GM21529 (cell line): ENCODE data around the gene FAM217A.

ENCODE experiments used
- ATAC-seq: cut with Tn5 transposase; IDR thresholded peaks from one replicate; pipeline ENCODE4 v1.9.1; 2021; ENCODE audit not compliant: unreplicated experiment

Gene FAM217A

DNA sequence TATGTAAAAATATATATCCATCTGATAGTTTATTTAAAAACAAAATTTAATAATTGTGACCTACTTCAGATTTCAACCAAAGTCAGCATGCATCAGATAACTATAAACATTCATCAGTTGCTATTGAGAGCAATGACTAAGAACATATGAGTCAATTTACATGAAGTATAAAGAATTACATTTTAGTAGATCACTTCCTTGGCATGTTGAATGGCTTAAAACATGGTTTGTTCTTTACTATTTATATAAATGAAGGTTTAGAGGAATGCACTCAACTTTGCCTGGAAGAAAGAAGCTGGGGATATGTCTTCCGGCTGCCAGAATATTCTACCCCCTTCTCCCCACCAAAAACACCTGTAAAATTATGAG lies 6.4 kb upstream of the FAM217A start:
- no peak for ATAC-seq

- ATAC-seq = no peak
Observed at GRCh38 chr6:4084444-4085331, 5.8 kb upstream of the FAM217A start.

DNA sequence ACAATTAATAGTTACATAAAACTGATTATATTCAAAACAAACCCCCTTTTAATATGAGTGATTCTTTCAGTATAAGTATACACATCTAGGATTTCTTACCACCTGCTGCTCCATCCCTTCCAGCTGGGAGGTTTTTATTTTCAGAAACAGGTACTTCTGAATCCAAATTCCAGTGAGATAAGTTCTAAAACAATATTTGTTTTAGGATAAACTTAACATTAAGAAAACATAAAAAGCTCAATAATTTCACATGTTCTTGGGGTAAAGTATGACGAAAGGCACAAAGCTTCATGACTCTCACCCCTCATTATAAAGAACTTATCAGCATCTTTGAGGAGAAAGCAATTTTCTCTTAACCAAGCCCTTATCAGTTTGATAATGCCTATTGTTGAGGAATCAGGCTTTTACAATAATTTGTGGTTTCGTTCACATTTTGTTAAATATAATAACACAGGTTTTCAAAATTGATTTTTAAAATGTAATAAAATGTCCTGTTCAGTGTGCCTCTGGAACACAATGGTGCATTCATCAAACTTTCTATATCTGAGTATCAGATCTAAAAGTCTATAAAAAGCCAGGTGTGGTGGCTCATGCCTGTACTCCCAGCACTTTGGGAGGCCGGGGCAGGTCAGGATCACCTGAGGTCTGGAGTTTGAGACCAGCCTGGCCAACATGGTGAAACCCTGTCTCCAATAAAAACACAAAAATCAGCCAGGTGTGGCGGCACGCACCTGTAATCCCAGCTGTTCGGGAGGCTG lies 4.3 kb downstream of the FAM217A start:
- ATAC-seq = no peak

- no peak for ATAC-seq
Observed at GRCh38 chr6:4071330-4071729, 7.6 kb downstream of the FAM217A start.

DNA sequence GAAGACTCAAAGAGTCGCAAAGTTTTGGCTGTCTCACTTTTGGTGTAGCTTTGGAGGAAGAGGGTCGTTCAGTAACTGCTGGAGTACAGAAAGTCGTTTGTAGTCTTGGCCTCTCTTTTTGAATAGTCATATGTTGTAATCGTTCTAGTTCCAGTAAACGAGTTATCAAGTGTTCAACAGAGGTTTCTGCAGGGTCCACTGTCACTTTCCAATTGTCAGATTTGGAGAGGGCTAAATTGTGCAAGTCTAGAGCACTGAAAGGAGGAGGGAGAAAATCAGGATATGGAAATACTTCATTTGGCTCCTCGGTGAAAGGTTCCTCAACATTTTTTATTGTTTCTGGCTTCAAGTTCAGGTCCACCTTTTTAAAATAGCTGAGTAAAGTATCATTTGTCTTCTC lies 9.7 kb downstream of the FAM217A start:
- ATAC-seq = no peak

- ATAC-seq = no peak
Observed at GRCh38 chr6:4067673-4068072, 11.3 kb downstream of the FAM217A start.

DNA sequence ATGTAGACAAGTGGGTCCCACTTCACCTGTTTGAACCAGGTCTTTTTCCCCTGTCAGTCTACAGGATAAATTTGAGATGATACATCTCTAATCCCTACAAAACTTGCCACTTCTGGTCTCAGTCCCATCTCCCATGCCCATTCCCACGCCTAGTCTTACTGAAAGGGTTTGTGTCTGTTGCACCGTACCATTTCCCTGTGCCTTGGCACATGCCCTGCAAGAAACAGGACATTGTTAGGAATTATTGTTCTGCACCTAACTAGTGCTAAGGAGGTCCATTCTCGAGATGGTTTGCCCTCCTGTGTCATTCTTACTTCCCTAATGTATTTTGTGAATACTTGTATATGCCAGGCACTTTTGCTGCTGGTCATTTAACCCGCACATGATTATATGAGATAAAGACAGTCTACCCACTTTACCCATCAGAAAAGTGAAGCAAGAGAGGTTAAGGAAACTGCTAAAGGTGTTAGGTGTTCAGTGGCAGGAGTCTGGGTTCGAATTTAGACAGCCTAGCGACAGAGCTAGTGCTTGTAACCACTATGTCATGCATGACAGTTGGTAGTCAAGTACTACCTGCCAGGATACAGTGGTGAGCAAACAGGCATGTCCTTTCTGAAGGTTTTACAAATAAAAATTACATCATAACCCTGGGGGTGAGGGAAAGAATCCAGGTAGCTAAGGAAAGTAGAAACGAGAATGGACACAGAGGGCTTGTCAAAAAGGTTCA lies 12.7 kb downstream of the FAM217A start:
- ATAC-seq = no peak

- ATAC-seq = no peak
Observed at GRCh38 chr6:4059115-4059777, 19.7 kb downstream of the FAM217A start.

DNA sequence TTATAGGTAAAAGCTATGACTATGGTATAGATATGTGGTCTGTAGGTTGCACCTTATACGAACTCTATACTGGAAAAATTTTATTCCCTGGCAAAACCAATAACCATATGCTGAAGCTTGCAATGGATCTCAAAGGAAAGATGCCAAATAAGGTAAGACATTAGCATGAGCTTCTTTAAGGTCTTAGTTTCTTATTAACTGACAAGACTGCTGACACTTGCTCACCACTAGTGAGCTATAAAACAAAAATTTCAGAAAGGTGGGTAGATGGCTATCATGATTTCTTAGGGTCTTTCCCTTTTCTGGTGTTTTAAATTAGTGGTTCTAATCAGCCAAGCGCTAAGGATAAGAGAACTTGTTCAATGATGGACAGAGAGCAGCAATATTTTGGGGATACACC lies 21.9 kb downstream of the FAM217A start:
- no peak for ATAC-seq

DNA sequence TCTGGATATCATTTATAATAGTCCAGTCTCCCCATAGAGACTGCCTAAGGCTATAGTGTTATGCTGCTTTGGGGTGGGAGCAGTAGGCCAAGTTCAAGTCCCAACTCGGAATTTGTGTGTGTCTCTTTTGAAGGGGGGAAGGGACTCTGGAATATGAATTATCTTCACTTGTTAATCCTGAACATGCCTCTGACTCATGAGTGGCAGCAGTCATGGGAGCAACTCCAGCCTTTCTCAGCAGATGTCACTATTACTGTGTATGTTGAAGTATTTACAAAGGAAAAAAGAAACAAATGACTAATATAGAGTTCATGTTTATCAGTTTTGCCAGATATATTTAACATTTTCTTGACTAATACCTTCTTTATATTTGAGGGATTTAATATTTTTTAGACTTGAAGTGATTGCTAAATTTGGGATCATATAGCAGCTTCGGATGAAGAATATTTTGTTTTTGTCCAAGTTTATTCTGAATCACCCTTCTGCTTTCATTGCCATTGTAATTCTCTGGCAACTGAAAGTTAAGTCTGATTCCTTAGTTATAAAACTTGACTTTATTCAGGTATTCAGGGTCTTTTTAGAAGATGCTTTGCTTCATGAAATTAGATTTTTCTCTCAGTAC lies 23.4 kb downstream of the FAM217A start:
- ATAC-seq = no peak

GRCh38 chr6:4049246-4049645 lies 29.7 kb downstream of the FAM217A start:
- ATAC-seq = no peak

GRCh38 chr6:4041480-4041879 lies 37.5 kb downstream of the FAM217A start:
- no peak for ATAC-seq

DNA sequence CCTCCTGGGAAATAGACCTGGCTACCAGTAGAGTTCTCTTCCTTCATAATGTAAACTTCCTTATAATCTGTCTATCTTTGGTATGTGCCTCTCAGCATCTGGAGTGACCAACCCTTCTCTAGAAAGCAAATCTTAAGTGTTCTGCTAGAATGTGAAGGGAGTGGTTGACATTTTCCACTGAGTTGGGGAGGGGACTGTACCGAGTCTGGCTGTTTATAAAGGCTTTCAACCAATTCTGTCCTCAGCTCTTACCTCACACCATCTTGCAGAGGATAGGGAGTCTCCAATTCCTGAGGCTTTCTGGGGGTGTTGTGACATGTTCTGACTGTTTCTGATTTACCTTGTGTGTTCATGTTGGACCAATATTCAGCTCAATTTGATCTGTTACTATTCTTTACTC lies 39.6 kb downstream of the FAM217A start:
- ATAC-seq = no peak

- no peak for ATAC-seq
Observed at GRCh38 chr6:4036581-4036980, 42.4 kb downstream of the FAM217A start.

- ATAC-seq = no peak
Observed at GRCh38 chr6:4032475-4032874, 46.5 kb downstream of the FAM217A start.

DNA sequence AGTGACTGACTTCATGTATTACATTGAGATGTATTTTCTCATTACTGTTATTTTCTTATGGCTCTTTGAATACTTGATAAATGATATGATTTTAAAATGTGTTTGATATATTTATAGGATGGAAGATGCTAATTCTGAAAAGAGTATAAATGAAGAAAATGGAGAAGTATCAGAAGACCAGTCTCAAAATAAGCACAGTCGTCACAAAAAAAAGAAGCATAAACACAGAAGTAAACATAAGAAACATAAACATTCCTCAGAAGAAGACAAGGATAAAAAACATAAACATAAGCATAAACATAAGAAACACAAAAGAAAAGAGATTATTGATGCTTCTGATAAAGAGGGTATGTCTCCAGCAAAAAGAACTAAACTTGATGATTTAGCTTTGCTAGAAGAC lies 47.5 kb downstream of the FAM217A start:
- no peak for ATAC-seq

GRCh38 chr6:4030669-4031068 lies 48.3 kb downstream of the FAM217A start:
- ATAC-seq = no peak

GRCh38 chr6:4029687-4030086 lies 49.2 kb downstream of the FAM217A start:
- ATAC-seq = no peak

DNA sequence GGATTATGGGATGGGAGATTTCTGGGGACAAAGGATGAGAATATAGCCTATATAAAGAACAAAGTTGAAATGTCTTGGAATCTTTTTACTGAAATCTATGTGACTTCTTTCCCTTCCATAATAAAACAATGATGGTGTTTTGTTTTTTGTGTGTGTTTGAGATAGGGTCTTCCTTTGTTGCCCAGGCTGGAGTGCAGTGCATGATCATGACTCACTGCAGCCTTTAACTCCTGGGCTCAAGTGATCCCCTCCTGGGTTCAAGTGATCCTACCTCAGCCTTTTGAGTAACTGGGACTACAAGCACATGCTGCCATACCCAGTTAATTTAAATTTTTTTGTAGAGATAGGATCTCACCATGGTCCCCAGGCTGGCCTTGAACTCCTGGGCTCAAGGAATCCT lies 50.9 kb downstream of the FAM217A start:
- no peak for ATAC-seq

DNA sequence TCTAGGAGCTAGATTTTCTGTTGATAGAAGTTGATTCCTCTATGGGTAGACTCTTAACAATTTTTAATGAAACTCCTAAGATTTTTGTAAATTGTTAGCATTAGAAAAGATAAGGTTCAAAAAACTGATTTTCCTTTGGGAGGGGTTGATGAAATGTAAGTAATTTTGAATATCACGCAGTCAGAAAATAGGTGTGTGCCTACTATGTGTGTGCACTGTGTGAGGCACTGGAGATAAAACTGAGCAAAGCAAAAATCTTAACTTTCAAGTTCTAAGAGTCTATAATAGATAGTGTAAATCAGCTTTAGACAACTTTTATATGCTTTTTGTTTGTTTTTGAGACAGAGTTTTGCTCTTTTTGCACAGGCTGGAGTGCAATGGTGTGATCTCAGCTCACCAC lies 53.3 kb downstream of the FAM217A start:
- no peak for ATAC-seq

DNA sequence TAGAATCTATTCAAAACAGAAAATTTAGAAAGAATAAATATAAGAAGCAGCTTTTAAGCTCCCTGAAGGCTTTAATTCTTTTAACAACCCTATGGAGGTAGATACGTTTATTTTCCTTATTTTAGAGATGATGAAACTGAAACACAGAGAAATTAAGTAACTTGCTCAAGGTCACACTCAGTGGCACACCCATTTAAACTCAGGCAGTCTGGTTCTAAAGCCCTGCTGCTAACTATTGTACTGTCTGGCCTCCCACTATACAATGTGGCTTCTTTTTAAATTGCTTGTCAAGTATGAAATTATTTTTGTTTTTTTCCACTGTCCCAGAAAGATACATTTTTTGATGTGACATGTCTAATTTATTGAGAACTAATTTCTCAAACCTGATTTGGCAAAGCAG lies 55.7 kb downstream of the FAM217A start:
- no peak for ATAC-seq
